B cell (primary cell): ENCODE data around the gene ALOX12. TPM values are rescaled to one million over a fixed set of nuclear protein-coding genes. Genes with fewer than 3 reads are reported as not detected.

Experiments used
- ATAC-seq: fragments of 200-7000 bp; cut with Tn5 transposase; one replicate; pipeline ENCODE4 v1.10.0; 2021; ENCODE audit warnings: low read depth, mild to moderate bottlenecking, moderate number of reproducible peaks, moderate library complexity
- CTCF ChIA-PET: fragments of 350-600 bp; sonication (Branson Sonifier 250); formaldehyde crosslinking; loops from one replicate; lab custom pipeline; 2021; ENCODE audit warnings: antibody characterized with exemption, inconsistent platforms; lab: Charles Lee
- POLR2A ChIA-PET: fragments of 350-600 bp; sonication (Branson Sonifier 250); formaldehyde crosslinking; loops from one replicate; lab custom pipeline; 2021; ENCODE audit warnings: antibody characterized with exemption; lab: Charles Lee
- DNase-seq: peaks from one replicate; pipeline ENCODE4 v3.0.0; 2013
- H2AFZ ChIP-seq: 2 replicates; pipeline ENCODE4 v1.6.1; 2012; ENCODE audit warnings: mild to moderate bottlenecking, low read depth, low read length; ENCODE audit not compliant: insufficient read depth, poor library complexity, severe bottlenecking
- H3K27ac ChIP-seq, 2 donors: 1 replicate in 1 of 2; 2 replicates in 1 of 2; pipeline ENCODE4 v1.5.1; 2012 to 2013; ENCODE audit warnings: low read length in 2 of 2, mild to moderate bottlenecking in 2 of 2, moderate library complexity in 1 of 2
- H3K27me3 ChIP-seq, 4 experiments: fragments of 200-600 bp in 1 of 4; sonication (generic) in 1 of 4; replicated peaks in 1 of 4; 1 replicate in 2 of 4; 2 replicates in 2 of 4; pipeline versions ENCODE4 v1.6.1 to v1.7.0; 2013 to 2016; ENCODE audit warnings: low read length in 3 of 4, mild to moderate bottlenecking in 2 of 4, mixed read lengths in 1 of 4, moderate library complexity in 1 of 4; ENCODE audit not compliant: insufficient read depth in 4 of 4, control insufficient read depth in 3 of 4; ENCODE audit errors: control extremely low read depth in 1 of 4
- H3K36me3 ChIP-seq, 2 experiments: replicated peaks in 1 of 2; 1 replicate in 1 of 2; 2 replicates in 1 of 2; pipeline versions ENCODE4 v1.6.1 to v1.7.1; 2013; ENCODE audit warnings: low read length in 1 of 2; ENCODE audit not compliant: insufficient read depth in 2 of 2, control insufficient read depth in 1 of 2; ENCODE audit errors: control extremely low read depth in 1 of 2, extremely low read depth in 1 of 2
- H3K4me1 ChIP-seq, 2 donors: fragments of 200-600 bp in 1 of 2; sonication (generic) in 1 of 2; 1 replicate in 1 of 2; 2 replicates in 1 of 2; pipeline versions ENCODE4 v1.5.1 to v1.6.1; 2013 to 2017; ENCODE audit warnings: low read length in 2 of 2; ENCODE audit not compliant: control insufficient read depth in 2 of 2, insufficient read depth in 2 of 2
- H3K4me2 ChIP-seq: replicated peaks from 2 replicates; pipeline ENCODE3; 2012; ENCODE audit warnings: mild to moderate bottlenecking, low read depth, low read length; ENCODE audit not compliant: poor library complexity, severe bottlenecking
- H3K4me3 ChIP-seq, 5 experiments: fragments of 200-600 bp in 1 of 5; sonication (generic) in 1 of 5; 1 replicate in 3 of 5; 2 replicates in 2 of 5; pipeline versions ENCODE4 v1.5.1 to v1.7.0; 2011 to 2016; ENCODE audit warnings: low read length in 4 of 5, mild to moderate bottlenecking in 4 of 5, low read depth in 2 of 5, control low read depth in 1 of 5, moderate library complexity in 1 of 5; ENCODE audit not compliant: insufficient read depth in 1 of 5; ENCODE audit errors: control extremely low read depth in 1 of 5, extremely low read depth in 1 of 5
- H3K79me2 ChIP-seq: fragments of 200-600 bp; sonication (generic); one replicate; pipeline ENCODE4 v1.6.0; 2016; ENCODE audit warnings: low read length; ENCODE audit not compliant: control insufficient read depth, insufficient read depth
- H3K9ac ChIP-seq: fragments of 200-600 bp; sonication (generic); 2 replicates; pipeline ENCODE4 v1.6.1; 2017; ENCODE audit warnings: mild to moderate bottlenecking, low read length, moderate library complexity
- H3K9me3 ChIP-seq, 3 donors: one replicate each; pipeline versions ENCODE4 v1.6.1 to v1.7.1; 2013; ENCODE audit warnings: low read length in 2 of 3; ENCODE audit not compliant: control insufficient read depth in 2 of 3, insufficient read depth in 1 of 3; ENCODE audit errors: control extremely low read depth in 1 of 3
- H4K20me1 ChIP-seq: 2 replicates; pipeline ENCODE4 v1.6.0; 2012; ENCODE audit warnings: mild to moderate bottlenecking, low read length; ENCODE audit not compliant: insufficient read depth, control insufficient read depth, poor library complexity, severe bottlenecking
- H3K27ac Mint-ChIP-seq: one replicate; pipeline ENCODE4 v1.8.0; 2021; ENCODE audit warnings: mixed read lengths
- H3K27me3 Mint-ChIP-seq: one replicate; pipeline ENCODE4 v1.8.0; 2021; ENCODE audit warnings: mixed read lengths
- H3K4me1 Mint-ChIP-seq: one replicate; pipeline ENCODE4 v1.8.0; 2021; ENCODE audit warnings: mixed read lengths
- H3K4me3 Mint-ChIP-seq: one replicate; pipeline ENCODE4 v1.8.0; 2021; ENCODE audit warnings: mixed read lengths
- H3K9me3 Mint-ChIP-seq: one replicate; pipeline ENCODE4 v1.8.0; 2022; ENCODE audit warnings: mixed read lengths; ENCODE audit not compliant: insufficient read depth
- CTCF ChIP-seq: fragments of 200-600 bp; IDR thresholded peaks from one replicate; pipeline ENCODE4 v1.8.0; 2022; ENCODE audit warnings: antibody characterized with exemption, mild to moderate bottlenecking
- EZH2 ChIP-seq: IDR thresholded peaks from 2 replicates; pipeline ENCODE4 v1.6.1; 2012; ENCODE audit warnings: borderline replicate concordance, low read depth, mild to moderate bottlenecking, moderate library complexity, low read length; ENCODE audit not compliant: insufficient read depth, poor library complexity, severe bottlenecking
- WGBS: methylation state at CpG from one replicate; pipeline ENCODE4 v1.1.5; 2013; ENCODE audit warnings: missing lambda C conversion rate; ENCODE audit not compliant: insufficient coverage; 5-methylcytosine and 5-hydroxymethylcytosine counted together
- intact Hi-C: fragments of 100-400 bp; cut with micrococcal nuclease; formaldehyde crosslinking; loops from one replicate; pipeline ENCODE4 v1.10.0; 2022
- polyA plus RNA-seq: library from polyadenylated mRNA; depleted of rRNA; stranded (reverse); fragments of >200 nt; gene quantifications from 2 replicates; pipeline ENCODE4 v1.2.3, GENCODE V29; 2012
- total RNA-seq, 2 donors: library from RNA; stranded (reverse); fragments of 120-200 nt in 1 of 2; gene quantifications; 1 replicate in 1 of 2; 2 replicates in 1 of 2; pipeline versions ENCODE4 v1.2.3 to v1.2.4, GENCODE V29; 2013 to 2022

The ALOX12 gene
- total and polyA plus RNA-seq, 2 donors (not counting 1 experiment from before 2014, with no cell fraction given): 0.07 TPM; not detected in 1

- Mint-ChIP-seq H3K27me3 (no peaks in the 10 kb centered on the region), H3K9me3 (no peaks in the 10 kb centered on the region), H3K27ac (peak overlapping the region; percentile 100), H3K4me1 (peaks cover 64% of the 10 kb centered on the region), H3K4me3 (peak overlapping the region; percentile 99)
- Histone ChIP-seq H3K36me3 (peaks cover 1 to 26% of the 10 kb centered on the region in 2 experiments), H3K9ac (peak overlapping the region; percentile 89), H3K9me3 (peaks cover 0 to 3% (median 0%) of the 10 kb centered on the region in 3 donors), H3K4me3 (peak overlapping the region; percentile 95 to 100 (median 96)), H3K79me2 (peaks cover 72% of the 10 kb centered on the region), H3K27ac (peak overlapping the region; percentile 97 to 99), H2AFZ (peak overlapping the region; percentile 81), H3K4me2 (peak overlapping the region; percentile 86), H3K4me1 (peaks cover 40 to 59% of the 10 kb centered on the region in 2 donors), H3K27me3 (no peaks in the 10 kb centered on the region), H4K20me1 (peaks cover 31% of the 10 kb centered on the region)
- CTCF ChIA-PET: interaction anchor here (1.0 to 1.9 kb wide), 10 partner anchors 8 to 130 kb away, joined by 3 to 14 read pairs (median 4); partner anchors contain the start of gene SLC16A11
- POLR2A ChIA-PET: interaction anchor here (0.6 to 2.4 kb wide), 7 partner anchors 9 to 676 kb away, joined by 3 to 8 read pairs (median 4); partner anchors contain the start of genes SLC16A13 and TP53
- TF ChIP-seq EZH2 (no peak), CTCF (no peak)
- no peak for ATAC-seq
- intact Hi-C loops: loop anchor here (1.0 to 10.0 kb wide), 4 partner anchors 8 to 1425 kb away; partner anchors contain the start of genes CD68, KDM6B and NDEL1
- no peak for DNase-seq
- no CpG with 5 or more reads among the region's 6 CpGs for WGBS
These were observed 16.0 kb downstream of the ALOX12 start for GRCh38 chr17:7011942-7012254.
